Measurements from ENCODE around the gene MGRN1. TPM values are rescaled to one million over a fixed set of nuclear protein-coding genes. Genes with fewer than 3 reads are reported as not detected.

MGRN1 gene
- total RNA-seq, 4 donors from 2014 or later: 40.3 to 75.6 (median 48.5) TPM

DNA sequence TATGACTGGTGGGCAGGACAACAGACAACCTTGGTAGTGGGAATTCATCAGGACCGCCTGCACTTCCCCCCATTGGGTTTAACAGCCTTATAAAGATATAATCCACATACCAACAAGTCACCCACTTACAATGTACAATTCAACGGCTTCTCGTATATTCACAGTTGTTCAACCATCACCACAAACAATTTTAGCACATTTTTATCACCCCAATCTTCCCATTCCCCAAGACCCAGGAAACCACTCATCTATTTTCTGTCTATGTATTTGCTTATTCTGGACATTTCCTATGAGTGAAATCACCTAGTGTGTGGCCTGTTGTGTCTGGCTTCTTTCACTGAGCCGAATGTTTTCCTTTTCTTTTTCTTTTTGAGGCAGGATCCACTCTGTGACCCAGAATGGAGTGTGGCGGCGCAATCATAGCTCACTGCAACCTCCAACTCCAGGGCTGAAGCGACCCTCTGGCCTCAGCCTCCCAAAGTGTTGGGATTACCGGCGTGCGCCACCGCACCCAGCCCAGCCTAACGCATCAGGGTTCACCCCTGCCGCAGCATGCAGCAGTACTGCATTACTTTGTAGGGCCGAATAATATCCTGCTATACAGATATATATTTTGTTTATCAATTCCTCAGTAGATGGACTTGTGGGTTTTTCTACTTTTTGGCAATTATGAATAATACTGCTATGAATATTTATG is 98.6 kb downstream of the MGRN1 start:
- H3K4me1 ChIP-seq: no peaks in the 10 kb centered on the region
- no peaks in the 10 kb centered on the region for H3K27me3 ChIP-seq
- no peaks in the 10 kb centered on the region for H3K9me3 ChIP-seq
- H3K36me3 ChIP-seq: peaks cover 29 to 96% (median 62%) of the 10 kb centered on the region in 4 donors
- H3K4me3 ChIP-seq: no peak overlapping the region
- no peak for DNase-seq (ENCODE audit: extremely low spot score)
- intact Hi-C loops (cut with DNase I): no loop called here
- H3K27ac ChIP-seq (replicated peaks in 1 of 4): no peak overlapping the region
- no peak for TF ChIP-seq POLR2AphosphoS5 (IDR thresholded peaks at IDR 0.05)
- no peak for TF ChIP-seq POLR2A (IDR thresholded peaks at IDR 0.05; ENCODE audit: low read depth)
- TF ChIP-seq EP300 (IDR thresholded peaks at IDR 0.05): no peak
- TF ChIP-seq, protein P1, sequence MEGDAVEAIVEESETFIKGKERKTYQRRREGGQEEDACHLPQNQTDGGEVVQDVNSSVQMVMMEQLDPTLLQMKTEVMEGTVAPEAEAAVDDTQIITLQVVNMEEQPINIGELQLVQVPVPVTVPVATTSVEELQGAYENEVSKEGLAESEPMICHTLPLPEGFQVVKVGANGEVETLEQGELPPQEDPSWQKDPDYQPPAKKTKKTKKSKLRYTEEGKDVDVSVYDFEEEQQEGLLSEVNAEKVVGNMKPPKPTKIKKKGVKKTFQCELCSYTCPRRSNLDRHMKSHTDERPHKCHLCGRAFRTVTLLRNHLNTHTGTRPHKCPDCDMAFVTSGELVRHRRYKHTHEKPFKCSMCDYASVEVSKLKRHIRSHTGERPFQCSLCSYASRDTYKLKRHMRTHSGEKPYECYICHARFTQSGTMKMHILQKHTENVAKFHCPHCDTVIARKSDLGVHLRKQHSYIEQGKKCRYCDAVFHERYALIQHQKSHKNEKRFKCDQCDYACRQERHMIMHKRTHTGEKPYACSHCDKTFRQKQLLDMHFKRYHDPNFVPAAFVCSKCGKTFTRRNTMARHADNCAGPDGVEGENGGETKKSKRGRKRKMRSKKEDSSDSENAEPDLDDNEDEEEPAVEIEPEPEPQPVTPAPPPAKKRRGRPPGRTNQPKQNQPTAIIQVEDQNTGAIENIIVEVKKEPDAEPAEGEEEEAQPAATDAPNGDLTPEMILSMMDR (IDR thresholded peaks at IDR 0.05): no peak
- 95% methylated on average over 14 of the region's 14 CpGs for WGBS

DNA sequence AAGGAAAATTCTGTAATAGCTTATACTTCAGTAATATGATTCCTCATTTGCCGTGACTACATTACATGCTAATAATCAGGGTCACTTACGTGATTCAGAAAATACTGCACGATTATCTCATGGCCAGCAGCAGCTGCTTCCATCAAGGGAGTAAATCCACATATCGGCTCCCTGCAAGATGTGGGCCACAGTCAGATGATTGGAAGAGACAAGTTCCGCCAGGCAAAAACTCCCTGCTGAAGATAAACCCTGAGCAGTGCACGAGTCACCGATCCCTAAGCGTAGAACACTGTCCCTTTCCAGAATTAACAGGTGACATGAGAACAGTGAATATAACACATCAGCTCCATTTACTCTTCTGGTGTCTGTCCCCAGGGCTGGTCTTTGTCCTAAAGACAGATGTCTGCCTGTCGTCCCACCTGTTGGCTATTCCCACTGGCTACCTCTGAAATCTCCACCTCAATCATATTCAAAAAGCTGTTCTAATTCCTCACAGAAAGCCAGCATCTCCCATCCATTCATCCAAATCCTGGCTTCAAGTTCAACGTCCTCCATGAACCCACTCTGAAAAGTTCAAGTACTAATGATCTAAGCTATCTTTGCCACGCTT is 100.1 kb downstream of the MGRN1 start:
- H3K9me3 ChIP-seq: no peaks in the 10 kb centered on the region

DNA sequence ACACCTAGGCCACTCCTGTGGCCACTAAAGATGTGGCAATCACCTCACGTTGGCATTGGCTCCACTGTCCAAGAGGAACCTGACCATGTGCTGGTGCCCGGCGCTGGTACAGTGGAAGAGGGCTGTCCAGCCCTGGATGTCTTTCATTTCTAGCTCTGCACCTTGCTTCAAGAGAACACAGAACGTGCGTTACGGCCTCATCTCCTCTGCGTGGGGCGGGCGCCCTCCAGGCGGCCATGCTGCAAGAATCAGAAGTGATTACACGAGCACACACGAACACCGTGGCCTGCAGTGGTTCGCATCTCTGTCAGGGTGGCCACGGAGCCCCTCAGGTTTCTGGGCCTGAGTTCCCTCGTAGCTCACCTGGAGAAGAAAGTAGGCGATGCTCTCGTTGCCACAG is 102.0 kb downstream of the MGRN1 start:
- H3K4me3 ChIP-seq: no peak overlapping the region
- TF ChIP-seq POLR2A (IDR thresholded peaks at IDR 0.05; ENCODE audit: low read depth) (no peak), POLR2AphosphoS5 (IDR thresholded peaks at IDR 0.05) (no peak), EP300 (IDR thresholded peaks at IDR 0.05) (no peak)
- TF ChIP-seq, protein P1 (IDR thresholded peaks at IDR 0.05): no peak
- no peaks in the 10 kb centered on the region for H3K4me1 ChIP-seq
- H3K9me3 ChIP-seq: no peaks in the 10 kb centered on the region
- intact Hi-C loops (cut with DNase I): no loop called here
- H3K36me3 ChIP-seq: peaks cover 32 to 95% (median 78%) of the 10 kb centered on the region in 4 donors
- no peak for DNase-seq (ENCODE audit: extremely low spot score)
- no peak overlapping the region for H3K27ac ChIP-seq (replicated peaks in 1 of 4)
- 94% methylated on average over 18 of the region's 18 CpGs for WGBS
- no peaks in the 10 kb centered on the region for H3K27me3 ChIP-seq

More for the DNA sequence above, 100.1 kb downstream of the MGRN1 start:
- 83% methylated on average over 11 of the region's 11 CpGs for WGBS
- DNase-seq (ENCODE audit: extremely low spot score): no peak
- Histone ChIP-seq H3K4me3 (no peak overlapping the region), H3K4me1 (no peaks in the 10 kb centered on the region), H3K27me3 (no peaks in the 10 kb centered on the region), H3K27ac (replicated peaks in 1 of 4) (no peak overlapping the region), H3K36me3 (peaks cover 32 to 96% (median 67%) of the 10 kb centered on the region in 4 donors)
- intact Hi-C loops (cut with DNase I): no loop called here
- TF ChIP-seq POLR2A (IDR thresholded peaks at IDR 0.05; ENCODE audit: low read depth): no peak
- TF ChIP-seq EP300 (IDR thresholded peaks at IDR 0.05): no peak
- TF ChIP-seq, protein P1 (IDR thresholded peaks at IDR 0.05): no peak
- TF ChIP-seq POLR2AphosphoS5 (IDR thresholded peaks at IDR 0.05): no peak

DNA sequence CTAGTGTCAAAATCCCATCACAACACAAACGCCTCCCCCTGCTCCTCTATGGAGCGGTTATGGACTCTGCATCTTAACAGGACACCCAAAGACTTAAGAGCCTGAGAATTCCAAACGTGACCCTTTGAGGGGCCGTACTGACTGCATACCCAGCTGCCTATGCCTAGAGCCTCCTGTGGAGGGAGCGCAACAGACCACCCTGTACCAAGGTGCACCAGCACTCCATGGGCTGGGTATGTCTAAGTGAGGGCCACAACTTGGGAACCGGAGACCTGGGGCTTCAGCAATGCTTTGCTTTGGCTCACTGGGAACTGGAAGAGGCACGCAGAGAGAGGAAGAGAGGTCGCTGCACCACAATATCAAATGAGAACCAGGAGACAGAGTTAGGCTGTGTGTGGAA is 104.0 kb downstream of the MGRN1 start:
- intact Hi-C loops (cut with DNase I): no loop called here
- Histone ChIP-seq H3K36me3 (peaks cover 28 to 75% (median 62%) of the 10 kb centered on the region in 4 donors), H3K27me3 (no peaks in the 10 kb centered on the region), H3K27ac (replicated peaks in 1 of 4) (no peak overlapping the region), H3K9me3 (no peaks in the 10 kb centered on the region), H3K4me1 (peaks cover 5 to 14% (median 10%) of the 10 kb centered on the region in 4 donors), H3K4me3 (no peak overlapping the region)
- 86% methylated on average over 8 of the region's 8 CpGs for WGBS
- TF ChIP-seq POLR2A (IDR thresholded peaks at IDR 0.05; ENCODE audit: low read depth) (no peak), EP300 (IDR thresholded peaks at IDR 0.05) (no peak), POLR2AphosphoS5 (IDR thresholded peaks at IDR 0.05) (no peak)
- TF ChIP-seq, protein P1 (IDR thresholded peaks at IDR 0.05): no peak
- DNase-seq (ENCODE audit: extremely low spot score): no peak

Measured in esophagus muscularis mucosa (tissue), 4 donors.